GM23338 (cell line): ENCODE data around the gene APP. TPM values are rescaled to one million over a fixed set of nuclear protein-coding genes. Genes with fewer than 3 reads are reported as not detected.

Experiments used
- ATAC-seq: fragments of 200-7000 bp; cut with Tn5 transposase; 3 replicates; pipeline ENCODE4 v1.9.1; 2020
- DNase-seq: peaks from one replicate; pipeline ENCODE4 v3.0.0-alpha.2; 2015; ENCODE audit warnings: low spot score
- H2AFZ ChIP-seq: fragments of 200-600 bp; sonication (generic); 2 replicates; pipeline ENCODE4 v1.8.0; 2016; ENCODE audit warnings: antibody characterized with exemption, mild to moderate bottlenecking, moderate library complexity
- H3F3A ChIP-seq: fragments of 200-600 bp; sonication (generic); replicated peaks from 2 replicates; pipeline ENCODE4 v1.8.0; 2017; ENCODE audit warnings: antibody characterized with exemption, mixed run types, low read depth
- H3K27ac ChIP-seq: fragments of 200-600 bp; sonication (generic); 2 replicates; pipeline ENCODE4 v1.6.1; 2016; ENCODE audit warnings: low read depth
- H3K27me3 ChIP-seq: fragments of 200-600 bp; sonication (generic); 2 replicates; pipeline ENCODE4 v1.8.0; 2016; ENCODE audit warnings: mild to moderate bottlenecking, mixed run types, moderate library complexity; ENCODE audit not compliant: insufficient read depth
- H3K36me3 ChIP-seq: fragments of 200-600 bp; sonication (generic); 2 replicates; pipeline ENCODE4 v1.8.0; 2016; ENCODE audit warnings: mild to moderate bottlenecking; ENCODE audit not compliant: insufficient read depth
- H3K4me1 ChIP-seq: fragments of 200-600 bp; sonication (generic); 2 replicates; pipeline ENCODE4 v1.8.0; 2016; ENCODE audit warnings: mild to moderate bottlenecking, moderate library complexity; ENCODE audit not compliant: insufficient read depth
- H3K4me2 ChIP-seq: fragments of 200-600 bp; sonication (generic); 2 replicates; pipeline ENCODE4 v1.7.1; 2017; ENCODE audit warnings: mixed run types
- H3K4me3 ChIP-seq: fragments of 200-600 bp; sonication (generic); 2 replicates; pipeline ENCODE4 v1.6.1; 2016; ENCODE audit warnings: mixed run types
- H3K79me2 ChIP-seq: fragments of 200-600 bp; sonication (generic); replicated peaks from 2 replicates; pipeline ENCODE4 v1.8.0; 2017; ENCODE audit warnings: mild to moderate bottlenecking; ENCODE audit not compliant: insufficient read depth
- H3K9me2 ChIP-seq: fragments of 200-600 bp; sonication (generic); 2 replicates; pipeline ENCODE4 v1.8.0; 2017; ENCODE audit not compliant: insufficient read depth
- H4K20me1 ChIP-seq: fragments of 200-600 bp; sonication (generic); replicated peaks from 2 replicates; pipeline ENCODE4 v1.8.0; 2017; ENCODE audit warnings: mild to moderate bottlenecking; ENCODE audit not compliant: insufficient read depth
- H3K27ac Mint-ChIP-seq: 2 replicates; pipeline ENCODE4 v1.8.0; 2020; ENCODE audit warnings: inconsistent platforms, mild to moderate bottlenecking, moderate library complexity, mixed read lengths
- H3K27me3 Mint-ChIP-seq: 3 replicates; pipeline ENCODE4 v1.8.0; 2022; ENCODE audit warnings: low read depth, mild to moderate bottlenecking, moderate library complexity, mixed read lengths, inconsistent platforms; ENCODE audit not compliant: insufficient read depth, poor library complexity
- H3K36me3 Mint-ChIP-seq: 3 replicates; pipeline ENCODE4 v1.8.0; 2021; ENCODE audit warnings: low read depth, mild to moderate bottlenecking, inconsistent platforms, moderate library complexity, mixed read lengths
- H3K4me1 Mint-ChIP-seq: 3 replicates; pipeline ENCODE4 v1.8.0; 2020; ENCODE audit warnings: mild to moderate bottlenecking, inconsistent platforms, mixed read lengths
- H3K4me3 Mint-ChIP-seq: 3 replicates; pipeline ENCODE4 v1.8.0; 2021; ENCODE audit warnings: moderate library complexity, mild to moderate bottlenecking, inconsistent platforms, mixed read lengths
- H3K9me3 Mint-ChIP-seq: 3 replicates; pipeline ENCODE4 v1.8.0; 2020; ENCODE audit warnings: moderate library complexity, mild to moderate bottlenecking, inconsistent platforms, mixed read lengths
- EZH2 ChIP-seq: fragments of 200-600 bp; sonication (generic); IDR thresholded peaks from one replicate; pipeline ENCODE4 v1.8.0; 2017; ENCODE audit warnings: antibody characterized with exemption, mild to moderate bottlenecking, low read depth; ENCODE audit not compliant: unreplicated experiment
- JUNB ChIP-seq: IDR thresholded peaks from one replicate; pipeline ENCODE4 v1.6.1; 2016; ENCODE audit warnings: antibody characterized with exemption; ENCODE audit not compliant: unreplicated experiment
- NANOG ChIP-seq: IDR thresholded peaks from 2 replicates; pipeline ENCODE4 v1.6.1; 2016; ENCODE audit warnings: antibody characterized with exemption, borderline replicate concordance
- POLR2AphosphoS5 ChIP-seq: IDR thresholded peaks from 2 replicates; pipeline ENCODE4 v1.6.1; 2016; ENCODE audit warnings: antibody characterized with exemption, low read depth
- STAT1 ChIP-seq: IDR thresholded peaks from one replicate; pipeline ENCODE4 v1.6.1; 2016; ENCODE audit warnings: antibody characterized with exemption; ENCODE audit not compliant: unreplicated experiment
- ZNF331 ChIP-seq: fragments of 250-450 bp; sonication (Bioruptor Pico); IDR thresholded peaks from 2 replicates; pipeline ENCODE4 v1.5.0; 2020; ENCODE audit warnings: low read depth, mild to moderate bottlenecking, moderate library complexity
- ZNF462 ChIP-seq: fragments of 250-450 bp; sonication (Bioruptor Pico); IDR thresholded peaks from 2 replicates; pipeline ENCODE4 v1.5.0; 2020; ENCODE audit warnings: mild to moderate bottlenecking, moderate library complexity
- polyA plus RNA-seq: library from polyadenylated mRNA; unstranded; fragments of >200 nt; fragmentation: Nextera tagmentation; extraction: Ambion mirVana; gene quantifications from 2 replicates; pipeline ENCODE4 v1.2.1, GENCODE V29; 2016
- total RNA-seq: library from RNA; depleted of rRNA; stranded (reverse); fragments of >200 nt; shearing (Covaris generic); gene quantifications from 2 replicates; pipeline ENCODE4 v1.2.3, GENCODE V29; 2014
- TF ChIP-seq, protein P1 (sequence below), 2 experiments: fragments of 200-600 bp in 1 of 2; sonication (generic) in 1 of 2; conservative IDR thresholded peaks; 2 replicates each; pipeline versions ENCODE4 v1.5.1 to v1.6.1; 2016 to 2017; ENCODE audit warnings: antibody characterized with exemption in 2 of 2, low read depth in 2 of 2, mild to moderate bottlenecking in 2 of 2, moderate library complexity in 1 of 2

APP gene
- total and polyA plus RNA-seq, 2 experiments from 2014 or later, result 69.4 to 444 TPM

- TF ChIP-seq, protein P1, sequence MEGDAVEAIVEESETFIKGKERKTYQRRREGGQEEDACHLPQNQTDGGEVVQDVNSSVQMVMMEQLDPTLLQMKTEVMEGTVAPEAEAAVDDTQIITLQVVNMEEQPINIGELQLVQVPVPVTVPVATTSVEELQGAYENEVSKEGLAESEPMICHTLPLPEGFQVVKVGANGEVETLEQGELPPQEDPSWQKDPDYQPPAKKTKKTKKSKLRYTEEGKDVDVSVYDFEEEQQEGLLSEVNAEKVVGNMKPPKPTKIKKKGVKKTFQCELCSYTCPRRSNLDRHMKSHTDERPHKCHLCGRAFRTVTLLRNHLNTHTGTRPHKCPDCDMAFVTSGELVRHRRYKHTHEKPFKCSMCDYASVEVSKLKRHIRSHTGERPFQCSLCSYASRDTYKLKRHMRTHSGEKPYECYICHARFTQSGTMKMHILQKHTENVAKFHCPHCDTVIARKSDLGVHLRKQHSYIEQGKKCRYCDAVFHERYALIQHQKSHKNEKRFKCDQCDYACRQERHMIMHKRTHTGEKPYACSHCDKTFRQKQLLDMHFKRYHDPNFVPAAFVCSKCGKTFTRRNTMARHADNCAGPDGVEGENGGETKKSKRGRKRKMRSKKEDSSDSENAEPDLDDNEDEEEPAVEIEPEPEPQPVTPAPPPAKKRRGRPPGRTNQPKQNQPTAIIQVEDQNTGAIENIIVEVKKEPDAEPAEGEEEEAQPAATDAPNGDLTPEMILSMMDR (conservative IDR thresholded peaks at IDR 0.05; ENCODE audit: low read depth in 2 of 2), result peak; percentile 33 to 34; a peak in 3 of 4 replicates
- TF ChIP-seq ZNF462 (CRISPR knock-in tag), result no peak
- TF ChIP-seq ZNF331 (CRISPR knock-in tag), result no peak
- TF ChIP-seq STAT1, result no peak
- no peak for TF ChIP-seq EZH2
- no peak for TF ChIP-seq POLR2AphosphoS5
- no peak for TF ChIP-seq JUNB
- no peak for TF ChIP-seq NANOG
- H4K20me1 ChIP-seq, result no peaks in the 10 kb centered on the region
- peaks cover 43% of the 10 kb centered on the region for H3K79me2 ChIP-seq
- 0 out of 2 replicates have a peak, but pooled peaks cover 4% of the 10 kb centered on the region for H3F3A ChIP-seq
- 0 out of 2 replicates have a peak, but pooled peaks cover 3% of the 10 kb centered on the region for H3K9me2 ChIP-seq
- DNase-seq, result no peak
- Mint-ChIP-seq H3K9me3 (no peaks in the 10 kb centered on the region; the same call in 2 of the 3 replicates), H3K36me3 (peaks cover 46% of the 10 kb centered on the region), H3K4me1 (peaks cover 65% of the 10 kb centered on the region), H3K27me3 (peaks cover 6% of the 10 kb centered on the region), H3K4me3 (no peak overlapping the region), H3K27ac (no peak overlapping the region)
- no peak overlapping the region; the same call in 1 of the 2 replicates for H3K27ac ChIP-seq
- no peak for ATAC-seq
- H3K4me3 ChIP-seq, result no peak overlapping the region
- peaks cover 56% of the 10 kb centered on the region for H3K4me1 ChIP-seq
- H2AFZ ChIP-seq, result no peak overlapping the region
- peaks cover 7% of the 10 kb centered on the region; the same call in 1 of the 2 replicates for H3K36me3 ChIP-seq
- no peak overlapping the region for H3K4me2 ChIP-seq
- H3K27me3 ChIP-seq, result no peaks in the 10 kb centered on the region
These were observed 169.2 kb downstream of the APP start for GRCh38 chr21:26001356-26001755.
